Ovary (tissue), 3 donors: ENCODE data around the gene PPA1.

ENCODE experiments used
- CTCF ChIP-seq, 3 donors: fragments of 450-650 bp in 2 of 3; fragments of 200-600 bp in 1 of 3; IDR thresholded peaks; one replicate each; pipeline versions ENCODE4 v1.5.1 to v1.8.0; 2016 to 2022; ENCODE audit warnings: antibody characterized with exemption in 3 of 3, mild to moderate bottlenecking in 1 of 3
- EP300 ChIP-seq: sonication (generic); formaldehyde crosslinking; IDR thresholded peaks from one replicate; pipeline ENCODE4 v1.6.1; 2017; ENCODE audit warnings: antibody characterized with exemption
- POLR2A ChIP-seq: fragments of 450-650 bp; IDR thresholded peaks from one replicate; pipeline ENCODE4 v1.6.1; 2017; ENCODE audit warnings: antibody characterized with exemption, mild to moderate bottlenecking, moderate library complexity
- donor health status: DM: no; HTN: no; CAD: no.

- TF ChIP-seq POLR2A (no peak), EP300 (no peak), CTCF (IDR thresholded peaks at IDR 0.05) (no peak)
Observed at GRCh38 chr10:70212277-70212676, 21.0 kb downstream of the PPA1 start.
